AG04450 (cell line): ENCODE data around the gene BTN2A1. TPM values are rescaled to one million over a fixed set of nuclear protein-coding genes. Genes with fewer than 3 reads are reported as not detected.

ENCODE experiments used
- CTCF ChIA-PET: fragments of 300-600, 350-600 bp; formaldehyde crosslinking; extraction: SDS; loops from one replicate; lab custom pipeline; 2022; ENCODE audit warnings: antibody characterized with exemption, inconsistent platforms; lab: Charles Lee
- POLR2A ChIA-PET: fragments of 350-600 bp; formaldehyde crosslinking; extraction: SDS; loops from one replicate; lab custom pipeline; 2021; ENCODE audit warnings: antibody characterized with exemption, inconsistent platforms; lab: Yijun Ruan, JAX
- DNase-seq: peaks from one replicate; pipeline ENCODE4 v3.0.0-alpha.2; 2011; ENCODE audit warnings: low read depth, low spot score
- H3K27ac ChIP-seq: one replicate; pipeline ENCODE4 v1.5.1; 2012; ENCODE audit warnings: low read depth, low read length, control low read depth
- H3K27me3 ChIP-seq: one replicate; pipeline ENCODE4 v1.6.0; 2012; ENCODE audit warnings: low read length; ENCODE audit not compliant: control insufficient read depth, insufficient read depth
- H3K4me3 ChIP-seq: 2 replicates; pipeline ENCODE4 v1.5.1; 2011; ENCODE audit warnings: mild to moderate bottlenecking, low read depth, low read length, control low read depth
- H3K9me3 ChIP-seq: 2 replicates; pipeline ENCODE4 v1.5.1; 2012; ENCODE audit warnings: low read length; ENCODE audit not compliant: control insufficient read depth, insufficient read depth
- polyA plus RNA-seq: library from polyadenylated mRNA; depleted of rRNA; stranded (reverse); fragments of >200 nt; gene quantifications from 2 replicates; pipeline ENCODE4 v1.2.3, GENCODE V29; 2011; rRNA removed
- small RNA-seq: library from RNA; depleted of rRNA; stranded (forward); fragments of <200 nt; gene quantifications from one replicate; pipeline ENCODE3, GENCODE V24; 2012; ENCODE audit warnings: low read depth; ENCODE audit not compliant: insufficient read length
- TF ChIP-seq, protein P1 (sequence below): IDR thresholded peaks from 2 replicates; pipeline ENCODE4 v1.5.1; 2011; ENCODE audit warnings: low read depth, low read length, control low read depth, inconsistent platforms

The BTN2A1 gene
- polyA plus RNA-seq, 1 experiment: 29.5 TPM

DNA sequence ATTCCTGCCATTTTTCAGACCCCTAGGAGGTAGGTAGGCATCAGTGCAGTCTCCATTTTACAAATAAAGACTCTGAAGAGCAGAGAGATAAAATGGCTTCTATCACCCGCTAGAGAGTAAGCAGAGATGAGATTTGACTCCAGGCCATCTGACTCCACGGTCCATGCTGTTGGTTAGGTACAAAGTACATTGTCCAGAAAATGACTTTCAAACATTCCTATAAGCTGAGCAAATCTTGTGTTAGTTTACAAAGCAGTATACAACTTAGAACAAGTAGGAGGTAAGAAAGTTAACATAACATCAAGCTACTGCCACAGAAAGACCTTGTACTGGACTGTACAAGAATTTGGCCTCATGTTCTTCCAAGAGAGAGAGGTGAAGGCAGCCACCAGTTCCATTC is 57.2 kb downstream of the BTN2A1 start:
- Histone ChIP-seq H3K4me3 (no peak overlapping the region), H3K27me3 (no peaks in the 10 kb centered on the region), H3K27ac (peak overlapping the region; percentile 31), H3K9me3 (no peaks in the 10 kb centered on the region)
- POLR2A ChIA-PET: no interaction called here
- CTCF ChIA-PET: no interaction called here
- no peak for DNase-seq
- TF ChIP-seq, protein P1, sequence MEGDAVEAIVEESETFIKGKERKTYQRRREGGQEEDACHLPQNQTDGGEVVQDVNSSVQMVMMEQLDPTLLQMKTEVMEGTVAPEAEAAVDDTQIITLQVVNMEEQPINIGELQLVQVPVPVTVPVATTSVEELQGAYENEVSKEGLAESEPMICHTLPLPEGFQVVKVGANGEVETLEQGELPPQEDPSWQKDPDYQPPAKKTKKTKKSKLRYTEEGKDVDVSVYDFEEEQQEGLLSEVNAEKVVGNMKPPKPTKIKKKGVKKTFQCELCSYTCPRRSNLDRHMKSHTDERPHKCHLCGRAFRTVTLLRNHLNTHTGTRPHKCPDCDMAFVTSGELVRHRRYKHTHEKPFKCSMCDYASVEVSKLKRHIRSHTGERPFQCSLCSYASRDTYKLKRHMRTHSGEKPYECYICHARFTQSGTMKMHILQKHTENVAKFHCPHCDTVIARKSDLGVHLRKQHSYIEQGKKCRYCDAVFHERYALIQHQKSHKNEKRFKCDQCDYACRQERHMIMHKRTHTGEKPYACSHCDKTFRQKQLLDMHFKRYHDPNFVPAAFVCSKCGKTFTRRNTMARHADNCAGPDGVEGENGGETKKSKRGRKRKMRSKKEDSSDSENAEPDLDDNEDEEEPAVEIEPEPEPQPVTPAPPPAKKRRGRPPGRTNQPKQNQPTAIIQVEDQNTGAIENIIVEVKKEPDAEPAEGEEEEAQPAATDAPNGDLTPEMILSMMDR: no peak

DNA sequence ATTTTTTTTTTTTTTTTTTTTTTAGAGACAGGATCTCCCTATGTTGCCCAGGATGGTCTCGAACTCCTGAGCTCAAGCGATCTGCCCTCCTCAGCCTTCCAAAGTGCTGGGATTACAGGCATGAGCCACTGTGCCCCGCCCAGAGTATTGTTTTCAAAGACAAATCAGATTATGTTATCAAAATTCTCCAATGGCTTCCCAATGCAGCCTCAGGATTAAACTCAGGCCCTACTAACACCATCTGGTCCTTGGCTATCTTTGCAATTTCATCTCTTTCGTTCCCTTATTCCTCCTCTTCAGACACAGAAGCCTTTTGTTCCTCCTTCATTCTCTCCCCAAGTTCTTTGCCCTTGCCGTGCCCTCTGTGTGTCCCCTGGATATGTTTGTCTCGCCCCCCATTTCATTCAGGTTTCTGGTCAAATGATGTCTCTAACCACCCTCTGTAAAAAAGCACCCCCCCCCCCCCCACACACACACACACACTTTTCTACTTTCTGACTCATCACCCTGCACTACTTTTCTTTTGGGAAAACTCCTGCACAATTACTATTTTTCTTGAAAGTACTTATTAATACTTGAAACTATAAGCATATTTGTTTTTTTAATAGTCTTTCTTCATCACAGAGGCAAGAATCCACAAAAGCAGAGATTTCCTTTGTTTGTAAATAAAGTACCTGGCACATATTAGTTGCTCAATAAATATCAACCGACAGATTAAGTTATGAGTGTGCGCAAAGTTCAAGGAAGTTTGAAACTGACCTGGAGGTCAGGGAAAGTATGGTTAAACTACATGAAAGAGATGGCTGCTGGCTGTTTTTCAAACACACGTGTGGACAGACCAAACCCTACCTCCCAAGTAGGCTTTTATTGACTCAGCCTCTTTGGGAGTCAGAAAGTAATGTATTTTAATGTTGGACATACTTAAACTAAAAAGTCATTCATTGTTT is 59.0 kb downstream of the BTN2A1 start:
- CTCF ChIA-PET: no interaction called here
- POLR2A ChIA-PET: no interaction called here
- H3K9me3 ChIP-seq: no peaks in the 10 kb centered on the region

More for the DNA sequence above, 59.0 kb downstream of the BTN2A1 start:
- Histone ChIP-seq H3K4me3 (no peak overlapping the region), H3K27ac (no peak overlapping the region), H3K27me3 (no peaks in the 10 kb centered on the region)
- TF ChIP-seq, protein P1: no peak
- DNase-seq: no peak

Small RNA genes within 50 kb of the gene (small RNA-seq; reads per million reads assigned to genes)
- not detected for gene RNU6-502P

Other genes with a start within 250 kb of the BTN2A1 start
- 41.2 TPM in 2 replicates for gene BTN3A2, start 92.8 kb upstream of the BTN2A1 start, polyA plus RNA-seq
- 14.0 and 15.5 TPM in 2 replicates for gene BTN2A2, start 74.8 kb upstream of the BTN2A1 start, polyA plus RNA-seq
- 32.3 and 32.7 TPM in 2 replicates for gene BTN3A1, start 55.7 kb upstream of the BTN2A1 start, polyA plus RNA-seq
- 40.5 and 45.6 TPM in 2 replicates for gene BTN3A3, start 17.5 kb upstream of the BTN2A1 start, polyA plus RNA-seq
- 0.04 TPM in 1 of 2 replicates, not detected in the other for gene BTN1A1, start 42.3 kb downstream of the BTN2A1 start, polyA plus RNA-seq
- gene HMGN4, start 80.4 kb downstream of the BTN2A1 start, polyA plus RNA-seq: 59.0 and 72.3 TPM in 2 replicates
- 12.8 and 14.9 TPM in 2 replicates for gene ABT1, start 139.0 kb downstream of the BTN2A1 start, polyA plus RNA-seq
- 13.3 and 19.5 TPM in 2 replicates for gene ZNF322, start 201.8 kb downstream of the BTN2A1 start, polyA plus RNA-seq